Measurements from ENCODE around the gene TBC1D1.
"Not testable (repeated sequence)": the region's sequence is repeated elsewhere in the genome, so short reads cannot be mapped to it uniquely, and the experiment has no call there.

The TBC1D1 gene

DNA sequence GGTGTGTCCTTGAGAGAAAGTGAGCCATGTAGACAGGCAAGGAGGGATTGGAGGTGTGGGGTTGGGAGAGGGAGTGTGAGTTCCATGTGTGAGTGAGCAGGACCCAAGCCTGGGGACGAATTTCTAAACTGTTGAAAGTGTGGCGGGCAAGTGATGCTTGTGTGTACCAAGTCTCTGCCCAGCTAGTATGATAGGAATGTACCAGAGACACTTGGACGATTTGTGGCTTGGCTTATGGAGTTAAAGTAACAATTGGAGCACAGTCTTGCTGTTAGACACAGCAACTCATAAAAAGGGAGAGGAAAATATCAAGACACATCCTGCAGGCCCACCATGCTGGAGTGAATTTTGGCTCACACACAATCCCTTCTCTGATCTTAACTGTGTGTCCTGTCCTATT, 77.9 kb downstream of the TBC1D1 start:
- DNase-seq, result no peak

DNA sequence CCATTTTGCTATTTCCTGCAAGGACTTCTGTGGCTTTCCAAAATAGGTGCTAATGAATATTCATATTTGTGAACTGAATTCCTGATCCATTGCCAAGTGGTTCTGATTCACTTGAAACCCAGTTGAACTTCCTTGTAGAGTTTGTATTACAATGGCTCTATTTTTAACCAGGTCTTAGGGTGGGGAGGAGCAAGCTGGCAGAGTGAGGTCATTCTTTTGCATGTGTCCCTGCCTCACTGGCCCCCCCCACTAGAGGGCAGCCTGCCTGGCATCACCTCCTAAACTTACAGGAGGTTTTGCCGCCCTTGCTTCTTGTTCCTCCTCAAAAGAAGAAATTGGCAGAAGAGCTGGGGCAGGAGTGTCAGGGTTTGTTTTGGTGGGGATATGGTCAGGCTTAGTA, 79.8 kb downstream of the TBC1D1 start:
- DNase-seq, result peak; percentile 32

DNA sequence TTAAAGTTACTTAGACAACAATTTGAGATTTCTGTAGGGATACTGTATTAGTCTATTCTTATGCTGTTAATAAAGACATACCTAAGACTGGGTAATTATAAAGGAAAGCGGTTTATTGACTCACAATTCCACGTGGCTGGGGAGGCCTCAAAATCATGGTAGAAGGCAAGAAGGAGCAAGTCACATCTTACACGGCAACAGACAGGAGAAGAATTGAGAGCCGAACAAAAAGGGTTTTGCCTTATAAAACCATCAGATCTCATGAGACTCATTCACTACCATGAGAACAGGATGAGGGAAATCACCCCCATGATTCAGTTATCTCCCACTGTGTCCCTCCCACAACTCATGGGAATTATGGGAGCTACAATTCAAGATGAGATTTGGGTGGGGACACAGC, 80.3 kb downstream of the TBC1D1 start:
- no peak for DNase-seq

DNA sequence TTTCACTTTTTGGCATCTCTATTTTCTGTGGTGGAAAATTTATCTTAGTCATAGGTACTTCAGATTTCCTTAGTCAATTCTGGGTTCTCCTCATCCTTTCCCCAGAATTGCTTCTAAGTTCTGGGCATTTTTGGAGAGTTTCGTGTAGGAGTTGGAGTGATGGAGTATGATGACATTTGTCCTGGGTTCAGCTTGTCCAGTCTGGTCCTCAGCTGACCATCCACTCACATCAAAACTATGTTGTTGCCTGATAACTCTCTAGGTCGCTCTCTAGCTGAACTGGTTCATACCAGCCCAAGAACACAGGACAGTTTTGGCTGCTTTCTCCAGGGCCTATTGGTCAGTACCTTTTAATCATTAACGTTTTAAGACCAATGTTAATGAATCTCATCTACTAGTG, 82.6 kb downstream of the TBC1D1 start:
- DNase-seq, result no peak

DNA sequence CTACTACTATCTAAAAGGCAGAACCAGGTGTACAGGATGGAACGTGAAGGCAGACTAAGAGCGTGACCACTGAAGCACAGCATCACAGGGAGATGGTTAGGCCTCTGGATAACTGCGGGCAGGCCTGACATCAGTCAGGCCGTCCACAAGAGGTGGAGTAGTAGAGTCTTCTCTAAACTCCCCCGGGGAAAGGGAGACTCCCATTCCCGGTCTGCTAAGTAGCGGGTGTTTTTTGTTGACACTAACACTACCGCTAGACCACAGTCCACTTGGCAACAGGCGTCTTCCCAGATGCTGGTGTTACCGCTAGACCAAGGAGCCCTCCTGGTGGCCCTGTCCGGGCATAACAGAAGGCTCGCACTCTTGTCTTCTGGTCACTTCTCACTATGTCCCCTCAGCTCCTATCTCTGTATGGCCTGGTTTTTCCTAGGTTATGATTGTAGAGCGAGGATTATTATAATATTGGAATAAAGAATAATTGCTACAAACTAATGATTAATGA, 84.5 kb downstream of the TBC1D1 start:
- DNase-seq, result not testable (repeated sequence)

DNA sequence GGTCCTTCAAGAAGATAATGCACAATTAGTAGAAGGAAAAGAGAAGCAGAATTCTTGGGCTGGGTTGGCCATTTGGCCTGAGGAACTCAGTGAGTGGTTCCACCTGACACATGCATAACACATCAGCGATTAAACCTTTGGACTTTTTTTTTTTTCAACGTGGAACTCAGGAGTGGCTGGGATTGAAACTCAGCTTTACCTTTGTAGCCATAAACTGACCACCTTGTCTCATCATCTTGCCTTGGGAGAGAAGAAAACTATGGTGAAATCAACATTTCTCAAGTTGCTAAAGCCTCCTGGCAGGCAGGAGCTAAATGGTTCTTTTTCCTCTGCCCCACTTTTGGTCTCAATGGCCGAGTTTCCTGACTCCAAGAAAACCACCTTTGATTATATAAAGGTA, 85.6 kb downstream of the TBC1D1 start:
- DNase-seq, result no peak

DNA sequence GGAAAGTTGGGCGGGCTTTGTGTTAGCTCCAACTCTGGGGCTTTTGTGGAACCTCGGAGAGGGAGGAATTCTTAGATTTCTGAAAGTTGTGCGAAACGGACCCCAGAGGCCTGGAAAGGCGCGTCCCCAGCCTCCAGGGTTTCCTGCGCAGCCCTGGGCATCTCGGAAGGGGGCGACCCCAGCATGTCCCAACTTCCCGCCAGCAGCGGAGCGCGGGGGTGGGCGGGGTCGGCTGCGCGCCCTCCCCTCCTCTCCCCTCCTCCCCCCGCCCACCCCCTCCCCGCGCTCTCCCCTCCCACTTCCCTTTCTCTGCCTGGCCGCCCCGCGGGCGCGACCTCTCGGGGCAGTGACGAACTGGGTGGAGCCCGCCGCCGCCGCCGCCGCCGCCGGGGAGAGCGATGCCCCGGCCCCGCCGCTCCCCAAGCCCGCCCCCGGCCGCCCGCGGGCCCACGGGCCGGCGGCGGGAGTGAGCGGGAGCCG, 86.1 kb downstream of the TBC1D1 start:
- DNase-seq, result peak; percentile 88

DNA sequence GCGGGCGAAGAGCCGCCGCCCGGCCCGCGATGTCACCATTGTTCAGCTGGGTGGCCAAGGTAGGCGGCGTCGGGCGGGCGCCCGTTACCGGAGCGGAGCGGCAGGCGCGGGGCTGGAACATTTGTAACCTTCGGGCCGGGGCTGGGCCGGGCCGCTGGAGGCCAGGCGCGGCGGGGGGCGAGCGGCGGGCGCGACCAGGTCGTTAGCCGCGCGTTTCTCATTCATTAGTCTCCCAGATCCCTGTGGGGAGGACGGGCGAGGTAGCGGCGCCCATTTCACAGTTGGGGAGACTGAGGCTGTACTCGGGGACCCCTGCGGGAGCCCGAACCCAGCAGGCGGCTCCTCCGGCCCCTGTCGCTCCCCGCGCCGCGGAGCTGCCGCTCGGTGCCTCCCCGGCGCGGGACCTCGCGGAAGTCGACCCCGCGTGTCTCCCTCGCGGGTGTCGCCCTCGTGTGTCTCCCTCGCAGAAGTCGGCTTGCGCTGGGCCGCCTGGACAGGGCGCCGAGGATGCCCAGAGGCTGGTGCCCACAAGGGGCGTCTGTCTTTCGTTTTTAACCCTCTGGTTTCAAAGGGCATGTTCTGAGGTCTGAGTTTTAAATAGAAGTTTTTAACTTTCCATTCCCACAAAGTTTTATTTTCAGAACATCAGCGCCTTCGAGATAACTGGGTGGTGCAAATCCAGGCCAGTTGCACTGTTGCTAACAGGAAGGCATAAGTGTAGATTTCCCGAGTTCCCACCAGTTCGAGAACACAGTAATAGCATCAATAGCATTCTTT, 86.8 kb downstream of the TBC1D1 start:
- peak; percentile 83 for DNase-seq

DNA sequence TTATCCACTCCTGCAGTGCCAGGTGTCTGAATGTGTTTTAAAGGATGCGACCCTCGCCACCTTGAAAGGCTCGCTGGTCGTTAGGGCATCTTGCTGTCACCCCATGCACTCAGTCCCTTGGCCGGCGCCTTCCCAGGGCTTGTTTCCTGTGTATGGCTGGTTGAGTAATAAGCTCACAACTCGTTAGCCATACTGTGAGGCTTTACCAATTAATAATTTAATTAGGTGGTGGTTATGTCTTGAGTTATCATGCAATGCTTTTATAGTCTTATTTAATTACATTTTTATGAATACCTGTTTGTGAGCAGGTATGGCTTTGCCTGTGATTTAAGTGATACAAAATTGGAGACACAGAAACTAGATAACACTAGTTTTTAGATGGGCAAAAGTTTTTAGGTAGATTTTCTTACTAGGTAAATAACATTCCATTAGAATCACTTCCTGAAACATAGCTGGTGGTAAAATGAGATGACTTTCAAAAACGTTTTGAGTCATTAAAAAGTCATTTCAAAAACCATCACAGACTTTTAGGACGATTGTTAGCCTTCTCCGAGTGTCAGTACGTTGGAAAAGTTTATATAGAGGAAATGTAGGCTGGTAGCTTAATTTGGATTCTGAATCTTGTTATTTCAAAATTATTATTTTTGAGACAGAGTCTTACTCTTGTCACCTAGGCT, 87.5 kb downstream of the TBC1D1 start:
- DNase-seq, result no peak

DNA sequence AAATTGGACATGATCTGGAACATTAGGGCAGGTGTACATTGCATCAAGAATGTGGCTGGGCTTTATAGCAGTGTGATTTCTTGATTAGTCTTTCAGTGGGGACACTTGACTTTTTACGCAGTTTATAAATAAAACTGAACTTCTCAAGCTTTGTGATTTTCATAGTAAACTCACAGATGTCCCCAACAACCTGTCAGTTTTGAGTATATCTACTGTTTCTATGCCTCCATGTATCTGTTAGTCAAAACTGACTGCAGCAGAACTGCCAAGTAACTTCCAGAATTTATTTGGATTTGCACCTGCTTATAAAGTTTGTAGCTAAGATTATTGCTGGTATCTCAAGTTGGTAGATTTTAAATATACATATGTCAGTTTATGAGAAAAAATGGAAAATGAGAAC, 89.4 kb downstream of the TBC1D1 start:
- DNase-seq, result no peak

DNA sequence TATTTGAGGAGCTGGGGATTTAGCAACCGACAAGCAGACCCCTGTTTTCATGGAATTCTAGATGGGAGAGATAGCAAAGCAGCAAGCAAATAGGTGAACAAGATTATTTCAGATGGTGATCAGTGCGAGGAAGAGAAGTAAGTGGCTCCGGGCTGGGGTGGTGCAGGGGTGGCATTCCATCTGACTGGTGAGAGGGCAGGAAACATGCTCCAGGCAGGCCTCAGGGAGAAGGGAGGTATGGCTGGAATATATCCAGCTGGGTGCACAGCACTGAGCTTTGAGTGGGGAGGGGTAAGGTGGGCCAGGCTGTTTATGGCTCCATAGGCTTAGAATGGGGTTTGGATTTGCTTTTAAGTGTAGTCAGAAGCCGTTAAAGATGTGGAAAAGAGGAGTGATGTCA, 90.5 kb downstream of the TBC1D1 start:
- DNase-seq, result no peak

DNA sequence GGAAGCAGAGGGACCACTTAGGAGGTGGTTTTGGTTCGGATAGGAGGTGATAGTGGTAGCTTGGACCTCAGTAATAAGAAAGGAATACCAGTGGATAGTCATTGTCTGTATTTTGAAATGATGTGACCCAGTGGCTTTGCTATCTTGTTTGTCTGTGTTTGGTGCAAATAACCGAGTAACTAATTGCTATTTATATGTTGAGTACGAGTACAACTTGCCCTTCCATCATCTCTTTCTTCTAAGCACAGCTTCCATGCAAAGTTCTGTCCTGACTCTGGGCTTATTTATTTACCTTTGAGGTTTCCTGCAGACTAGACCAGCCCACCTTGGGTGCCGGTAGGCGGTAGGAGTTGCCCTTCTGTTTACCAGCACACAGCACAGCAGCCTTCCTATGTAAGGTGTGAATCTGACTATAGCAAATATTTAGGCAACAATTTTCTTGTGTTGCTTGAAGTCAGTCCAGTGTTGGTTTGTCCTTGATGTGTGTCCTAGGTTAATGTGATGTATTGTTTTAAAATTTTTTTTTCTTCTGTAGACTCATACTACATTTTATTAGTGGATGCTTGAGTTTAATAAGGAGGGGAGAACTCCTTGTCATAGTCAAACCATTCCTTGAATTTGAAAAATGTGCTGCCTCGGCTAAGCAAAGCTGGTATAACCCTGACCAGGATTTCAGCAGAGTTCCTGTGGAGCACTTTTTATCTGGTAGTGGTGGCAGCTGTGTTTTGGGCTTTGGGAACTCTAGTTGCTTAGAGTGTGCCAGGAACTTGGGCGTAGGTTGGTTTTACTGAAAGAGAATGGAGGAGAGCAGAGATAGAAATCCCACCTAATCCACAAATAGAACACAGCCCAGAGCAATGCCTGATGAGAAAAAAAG, 91.2 kb downstream of the TBC1D1 start:
- DNase-seq, result no peak

DNA sequence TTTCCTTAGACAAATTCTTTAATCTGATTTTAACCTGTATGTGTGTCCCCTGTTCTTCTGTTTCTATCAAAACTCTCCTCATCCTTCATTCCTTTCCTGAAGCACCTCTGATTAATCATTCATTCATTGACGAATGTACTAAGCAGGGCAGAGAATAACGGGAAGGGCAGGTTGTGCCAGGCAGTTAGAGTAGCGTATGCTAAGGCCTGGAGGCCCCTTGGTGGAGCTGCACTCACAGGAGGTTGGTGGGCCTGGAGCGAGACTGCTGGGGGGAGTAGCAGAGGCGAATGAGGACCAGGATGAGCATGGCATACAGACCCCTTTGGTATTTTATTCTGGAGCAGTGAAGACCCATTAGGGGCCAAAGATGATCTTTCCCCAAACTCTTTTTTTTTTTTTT, 91.9 kb downstream of the TBC1D1 start:
- no peak for DNase-seq

DNA sequence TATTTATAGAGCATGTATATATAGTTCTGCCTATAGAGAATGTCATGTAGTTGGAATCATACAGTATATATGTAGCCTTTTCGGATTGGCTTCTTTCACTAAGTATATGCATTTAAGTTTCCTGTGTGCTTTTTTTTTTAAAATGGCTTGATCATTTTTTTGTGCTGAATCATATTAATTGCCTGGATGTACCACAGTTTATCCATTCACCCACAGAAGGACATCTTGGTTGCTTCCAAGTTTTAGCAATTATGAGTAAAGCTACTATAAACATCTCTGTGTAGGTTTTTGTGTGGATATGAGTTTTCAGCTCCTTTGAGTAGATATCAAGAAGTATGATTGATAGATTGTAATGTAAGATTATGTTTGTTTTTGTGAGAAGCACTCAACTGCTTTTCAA, 93.1 kb downstream of the TBC1D1 start:
- DNase-seq, result no peak

DNA sequence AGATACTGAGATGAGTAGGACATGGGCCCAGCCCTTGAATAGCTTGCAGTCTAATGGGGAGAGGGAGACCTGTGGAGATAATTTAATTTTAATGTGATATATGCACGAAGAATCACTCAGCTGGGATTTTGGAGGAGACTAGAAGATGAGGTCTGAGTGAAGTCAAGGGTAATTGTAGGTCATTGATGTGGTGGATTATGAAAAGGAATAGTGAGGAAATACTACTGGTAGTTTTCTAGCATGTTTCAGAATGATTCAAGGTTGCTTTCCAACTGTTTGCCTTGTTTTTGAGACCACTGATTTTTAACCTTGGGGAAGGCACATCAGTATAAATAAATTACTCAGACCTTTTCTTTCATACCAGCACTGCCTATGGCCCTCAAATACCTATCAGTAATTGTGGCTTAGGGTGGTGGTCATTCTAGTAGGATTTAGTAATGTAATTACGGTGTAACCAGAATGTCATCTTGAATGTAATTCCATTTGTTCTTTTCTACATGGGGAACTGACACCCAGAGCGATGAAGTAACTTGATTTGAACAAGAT, 94.9 kb downstream of the TBC1D1 start:
- no peak for DNase-seq

DNA sequence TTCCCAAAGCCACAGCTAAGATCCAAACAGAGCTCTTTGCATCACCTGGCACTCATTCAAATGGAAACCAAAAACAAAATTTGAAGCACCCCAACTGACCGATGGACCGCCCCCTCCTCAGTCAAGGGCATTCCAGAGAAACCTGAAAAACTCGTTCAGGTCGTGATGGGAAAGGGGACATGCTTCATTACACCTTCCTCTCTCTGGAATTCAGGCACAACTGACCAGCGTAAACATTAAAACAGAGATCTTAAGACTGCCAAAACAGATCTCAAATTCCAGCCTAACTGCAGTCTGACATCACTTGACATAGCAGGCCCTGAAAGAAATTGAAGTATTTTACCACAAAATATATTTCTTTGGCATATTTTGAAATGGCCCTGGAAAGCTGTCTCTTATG, 97.8 kb downstream of the TBC1D1 start:
- no peak for DNase-seq

DNA sequence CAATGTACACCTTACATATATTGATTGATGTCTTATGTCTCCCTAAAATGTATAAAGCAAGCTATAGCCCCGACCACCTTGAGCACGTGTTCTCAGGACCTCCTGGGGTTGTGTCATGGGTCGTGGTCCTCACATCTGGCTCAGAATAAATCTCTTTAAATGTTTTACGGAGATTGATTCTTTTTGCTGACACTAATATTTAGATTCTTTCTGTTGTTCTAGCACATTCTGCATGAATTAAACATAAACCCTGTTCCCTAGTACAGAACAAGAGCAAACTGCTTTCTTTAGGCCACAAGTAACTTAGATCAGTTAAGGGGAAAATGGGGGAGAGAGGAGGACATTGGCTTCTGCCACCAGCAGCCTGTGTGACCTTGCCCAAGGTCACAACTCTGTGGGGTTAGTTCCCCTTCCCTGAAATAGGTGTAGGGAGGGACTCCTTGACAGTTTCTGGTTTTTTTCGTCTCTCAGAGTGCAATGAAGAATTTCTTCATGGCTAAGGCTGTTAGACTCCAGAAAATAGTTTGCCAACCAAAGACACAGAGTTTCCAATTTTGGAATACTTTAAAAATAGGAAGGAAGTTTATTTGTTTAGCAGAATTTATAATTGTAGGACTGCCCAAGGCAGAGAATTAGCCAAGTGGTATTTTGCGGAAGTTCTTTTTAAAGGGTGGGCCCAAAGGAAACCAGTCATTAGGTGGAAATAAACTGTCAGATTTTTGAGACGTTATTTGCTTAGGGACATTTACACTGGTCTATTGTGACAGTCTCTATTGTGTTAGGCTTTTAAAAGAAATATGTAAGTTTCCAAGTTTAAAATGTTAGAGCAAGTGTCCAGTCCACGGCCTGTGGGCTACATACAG, 98.7 kb downstream of the TBC1D1 start:
- DNase-seq, result no peak

DNA sequence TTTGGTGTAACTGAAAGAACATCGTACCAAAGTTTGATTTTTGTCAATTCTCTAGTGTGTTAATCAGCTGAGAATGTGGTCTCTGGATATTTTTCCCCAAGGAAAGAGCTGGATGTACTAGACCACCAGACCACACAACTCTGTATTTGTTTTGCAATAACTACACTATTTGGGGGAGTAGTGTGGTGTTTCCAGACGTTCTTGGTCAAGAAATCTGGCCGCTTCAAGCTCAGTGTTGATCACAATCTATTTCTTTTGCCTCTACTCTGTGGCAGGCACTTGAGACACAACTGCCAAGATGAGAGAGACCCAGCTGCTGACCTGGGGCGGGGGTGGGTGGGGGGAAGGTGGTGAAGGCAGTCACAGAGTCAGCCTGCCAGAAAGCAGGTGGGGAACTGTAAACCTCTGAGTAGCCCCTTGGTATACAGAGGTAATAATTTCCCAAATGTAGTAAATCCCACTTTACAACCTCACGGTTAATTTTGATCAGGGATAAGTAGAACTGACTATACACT, 99.9 kb downstream of the TBC1D1 start:
- DNase-seq, result no peak

DNA sequence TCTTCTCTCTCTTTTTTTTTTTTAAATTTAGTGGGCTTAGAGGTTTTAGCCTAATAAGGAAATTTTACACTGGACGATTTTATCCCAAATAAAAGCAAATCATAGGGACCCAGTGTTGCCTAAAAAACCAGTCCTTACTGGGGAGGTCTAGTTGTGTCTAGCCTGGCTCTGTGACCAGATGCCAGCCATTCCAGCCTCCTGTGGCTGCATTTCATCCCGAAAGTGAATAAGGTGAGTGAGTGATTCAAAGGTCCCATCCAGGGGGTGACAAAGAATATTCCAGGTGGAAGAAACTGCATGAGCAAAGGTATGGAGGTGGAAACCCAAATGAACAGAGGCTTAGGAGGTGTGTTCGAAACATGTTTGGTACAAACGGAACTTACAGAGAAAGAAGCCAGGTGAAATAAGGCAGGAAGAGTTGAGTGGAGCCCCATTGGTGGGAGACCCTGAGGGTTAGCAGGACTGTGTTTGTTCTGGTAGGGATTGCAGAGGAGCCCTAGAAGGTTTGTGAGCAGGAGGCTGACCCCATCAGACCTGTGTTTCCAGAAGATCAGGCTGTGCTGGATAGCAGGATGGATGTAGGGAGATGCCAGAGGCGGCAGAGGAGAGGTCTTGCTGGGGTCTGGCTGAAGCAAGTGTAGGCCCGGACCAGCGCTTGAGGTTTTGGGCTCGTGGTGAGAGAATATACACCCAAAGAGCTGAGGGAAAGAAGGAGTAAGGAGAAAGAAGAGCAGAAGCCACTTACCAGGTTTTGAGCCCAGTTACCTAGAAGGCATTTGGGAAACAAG, 100.9 kb downstream of the TBC1D1 start:
- no peak for DNase-seq

DNA sequence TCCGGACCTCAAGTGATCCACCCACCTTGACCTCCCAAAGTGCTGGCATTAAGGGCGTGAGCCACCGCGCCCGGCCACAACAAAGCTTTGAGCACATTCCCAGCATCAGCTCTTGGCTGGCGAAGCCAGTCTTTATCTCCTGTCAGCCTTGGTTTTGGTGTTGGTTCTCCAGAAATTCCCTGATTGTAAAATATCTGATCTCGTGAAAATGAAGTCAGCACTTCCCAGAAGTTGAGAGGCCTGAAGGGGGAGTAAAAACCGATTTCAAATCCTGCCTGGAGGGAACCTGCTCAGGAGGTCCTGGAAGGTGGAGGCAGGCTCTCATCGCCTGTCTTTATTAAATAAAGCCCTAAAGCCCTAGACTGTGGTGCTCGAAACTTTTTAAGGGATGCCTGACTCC, 102.9 kb downstream of the TBC1D1 start:
- no peak for DNase-seq

DNA sequence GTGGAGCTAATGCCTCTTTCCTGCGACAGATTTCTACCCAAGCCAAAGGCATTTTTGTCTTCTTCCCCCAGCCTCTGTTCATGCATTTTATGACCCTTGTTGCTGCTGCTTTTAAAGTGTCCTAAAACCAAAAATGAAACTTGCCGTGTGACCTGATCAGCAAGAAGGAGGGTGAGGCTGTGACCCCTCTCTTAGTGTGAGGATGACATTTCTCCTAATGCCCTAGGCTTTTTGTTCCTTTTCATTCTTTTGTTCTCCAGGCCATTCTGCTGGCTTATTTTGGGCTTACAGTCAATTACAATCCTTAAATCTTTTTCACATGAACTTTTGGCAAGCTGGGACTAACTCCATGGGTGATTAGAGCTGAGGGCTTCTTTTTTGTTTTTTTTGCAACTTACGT, 103.7 kb downstream of the TBC1D1 start:
- DNase-seq, result no peak

Data from right hindlimb (tissue), 1 donor.